GM18861 (cell line): ENCODE measurements around the gene GALNT7.

Experiments used
- ATAC-seq: cut with Tn5 transposase; IDR thresholded peaks from one replicate; pipeline ENCODE4 v1.9.1; 2021; ENCODE audit not compliant: unreplicated experiment

Gene GALNT7

GRCh38 chr4:173334085-173334890, 165.7 kb downstream of the GALNT7 start, which contains the start of gene HMGB2:
TSS of gene HMGB2 (minus strand) at chr4:173334358. CDS start at chr4:173333649, 709 bp downstream.
- peak; percentile 85 for ATAC-seq

- ATAC-seq, result peak; percentile 27
Observed at GRCh38 chr4:173334891-173335752, 166.5 kb downstream of the GALNT7 start.

DNA sequence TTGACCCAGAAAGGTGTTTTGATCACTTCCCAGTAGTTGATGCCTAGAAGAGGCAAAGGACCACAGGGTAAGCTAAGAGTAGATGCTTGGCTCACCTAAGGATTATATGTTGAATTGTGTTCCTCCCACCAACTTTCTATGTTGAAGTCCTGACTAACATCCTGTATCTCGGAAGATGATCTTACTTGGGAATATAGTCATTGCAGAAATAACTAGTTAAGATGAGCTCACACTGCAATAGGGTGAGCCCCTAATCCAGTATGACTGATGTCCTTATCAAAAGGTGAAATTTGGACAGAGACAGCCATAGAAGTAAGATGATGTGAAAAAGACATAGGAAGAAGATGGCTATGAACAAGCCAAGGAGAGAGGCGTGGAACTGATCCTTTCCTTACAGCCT, 168.9 kb downstream of the GALNT7 start:
- no peak for ATAC-seq

DNA sequence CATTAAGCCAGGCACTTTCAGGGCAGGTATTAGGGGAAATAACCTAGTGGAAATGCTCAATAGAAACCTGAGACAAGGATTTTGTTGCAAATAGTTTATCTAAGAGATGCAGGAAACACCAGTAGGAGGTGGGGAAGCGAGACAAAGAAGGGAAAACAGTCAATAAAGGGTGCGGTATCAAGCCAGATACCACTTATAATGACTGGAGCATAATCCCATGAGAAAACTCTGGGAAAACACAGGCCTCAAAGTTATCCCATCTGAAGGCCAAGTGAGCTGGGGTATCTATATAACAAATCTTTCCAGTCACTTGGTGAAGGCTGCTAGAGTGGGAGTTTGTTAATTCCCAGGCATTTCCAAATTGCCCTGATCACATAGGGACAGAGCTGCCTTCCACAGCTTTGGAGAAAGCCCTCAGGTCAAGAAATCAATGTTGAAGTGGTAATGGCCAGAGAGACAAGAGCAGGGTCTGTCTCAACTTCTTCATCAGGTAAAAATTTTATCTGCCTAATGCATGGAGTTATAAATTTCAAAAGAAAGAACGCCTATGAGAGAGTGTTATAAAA, 175.3 kb downstream of the GALNT7 start:
- ATAC-seq, result no peak

DNA sequence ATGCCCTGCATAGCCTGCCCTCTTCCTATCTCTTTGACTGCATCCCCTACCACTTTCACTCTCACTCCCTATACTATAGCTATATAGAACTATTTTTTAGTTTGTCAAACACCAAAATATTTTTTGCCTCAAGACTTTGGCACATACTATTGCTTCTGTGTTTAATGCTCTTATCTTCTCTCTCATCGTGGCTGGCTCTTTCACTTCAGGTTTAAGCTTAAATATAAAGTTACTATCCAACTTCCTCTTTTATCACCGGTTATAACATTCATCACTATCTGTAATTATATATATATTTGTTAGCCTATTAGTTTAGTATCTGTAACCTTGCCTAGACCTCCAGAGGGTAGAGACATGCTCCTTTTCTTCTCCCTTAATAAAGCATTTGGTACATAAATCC, 177.0 kb downstream of the GALNT7 start:
- ATAC-seq, result no peak

DNA sequence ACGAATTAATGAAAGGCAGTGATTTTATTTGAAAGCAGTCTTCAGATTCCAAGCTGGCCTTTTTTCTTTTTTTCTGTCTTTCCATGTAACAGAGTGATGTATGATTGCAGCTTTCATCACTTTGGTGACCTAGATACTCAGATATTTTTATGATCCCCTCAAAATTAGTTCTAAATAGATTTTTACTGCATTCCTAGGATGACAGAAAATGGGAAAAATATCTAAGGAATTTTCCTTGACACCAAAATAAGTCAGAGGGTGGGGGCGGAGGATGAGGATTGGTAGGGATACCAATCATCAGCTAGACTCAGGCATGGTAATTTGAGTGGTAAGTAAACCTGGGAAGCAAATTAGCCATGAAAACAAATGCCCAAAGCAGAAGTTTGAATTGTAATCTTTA, 177.5 kb downstream of the GALNT7 start:
- ATAC-seq, result no peak

DNA sequence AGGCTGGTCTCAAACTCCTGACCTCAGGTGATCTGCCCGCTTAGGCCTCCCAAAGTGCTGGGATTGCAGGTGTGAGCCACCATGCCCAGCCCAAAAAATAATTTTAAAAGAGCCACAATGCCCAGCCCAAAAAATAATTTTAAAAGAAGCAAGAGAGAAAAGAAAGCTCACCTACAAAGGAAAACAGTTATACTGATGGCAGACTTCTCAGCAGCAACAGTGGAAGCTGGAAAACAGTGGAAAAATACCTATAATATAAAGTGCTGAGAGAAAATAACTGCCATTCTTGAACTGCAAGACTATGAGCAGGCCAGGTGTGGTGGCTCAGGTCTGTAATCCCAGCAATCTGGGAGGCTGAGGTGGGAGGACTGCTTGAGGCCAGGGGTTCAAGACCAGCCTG, 178.9 kb downstream of the GALNT7 start:
- ATAC-seq, result no peak

GRCh38 chr4:173357939-173358338, 189.3 kb downstream of the GALNT7 start:
- ATAC-seq, result no peak

- no peak for ATAC-seq
Observed at GRCh38 chr4:173360587-173361221, 192.1 kb downstream of the GALNT7 start.

- no peak for ATAC-seq
Observed at GRCh38 chr4:173362666-173363065, 194.1 kb downstream of the GALNT7 start.

- ATAC-seq, result no peak
Observed at GRCh38 chr4:173365359-173365996, 196.9 kb downstream of the GALNT7 start.

DNA sequence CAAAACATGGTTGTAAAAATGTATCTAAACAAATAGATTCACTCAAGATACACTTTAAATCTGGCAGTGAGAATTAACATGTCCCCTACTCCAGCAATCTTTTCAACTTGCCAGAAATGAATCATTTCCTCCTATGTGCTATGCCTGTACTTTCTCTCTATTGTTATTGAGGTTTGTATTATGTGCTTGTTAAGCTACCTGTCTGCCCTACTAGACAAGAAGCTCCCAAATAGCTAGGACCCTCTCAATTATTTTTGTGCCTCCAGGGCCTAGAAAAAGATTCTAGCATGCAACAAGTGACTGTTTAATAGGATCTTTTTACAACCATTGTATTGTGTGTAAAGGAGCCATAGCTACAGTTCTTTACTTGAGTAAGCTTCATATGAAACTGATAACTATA, 198.7 kb downstream of the GALNT7 start:
- ATAC-seq, result peak; percentile 32

GRCh38 chr4:173367946-173368345, 199.3 kb downstream of the GALNT7 start:
- no peak for ATAC-seq

- ATAC-seq, result no peak
Observed at GRCh38 chr4:173370130-173370476, 201.5 kb downstream of the GALNT7 start.

DNA sequence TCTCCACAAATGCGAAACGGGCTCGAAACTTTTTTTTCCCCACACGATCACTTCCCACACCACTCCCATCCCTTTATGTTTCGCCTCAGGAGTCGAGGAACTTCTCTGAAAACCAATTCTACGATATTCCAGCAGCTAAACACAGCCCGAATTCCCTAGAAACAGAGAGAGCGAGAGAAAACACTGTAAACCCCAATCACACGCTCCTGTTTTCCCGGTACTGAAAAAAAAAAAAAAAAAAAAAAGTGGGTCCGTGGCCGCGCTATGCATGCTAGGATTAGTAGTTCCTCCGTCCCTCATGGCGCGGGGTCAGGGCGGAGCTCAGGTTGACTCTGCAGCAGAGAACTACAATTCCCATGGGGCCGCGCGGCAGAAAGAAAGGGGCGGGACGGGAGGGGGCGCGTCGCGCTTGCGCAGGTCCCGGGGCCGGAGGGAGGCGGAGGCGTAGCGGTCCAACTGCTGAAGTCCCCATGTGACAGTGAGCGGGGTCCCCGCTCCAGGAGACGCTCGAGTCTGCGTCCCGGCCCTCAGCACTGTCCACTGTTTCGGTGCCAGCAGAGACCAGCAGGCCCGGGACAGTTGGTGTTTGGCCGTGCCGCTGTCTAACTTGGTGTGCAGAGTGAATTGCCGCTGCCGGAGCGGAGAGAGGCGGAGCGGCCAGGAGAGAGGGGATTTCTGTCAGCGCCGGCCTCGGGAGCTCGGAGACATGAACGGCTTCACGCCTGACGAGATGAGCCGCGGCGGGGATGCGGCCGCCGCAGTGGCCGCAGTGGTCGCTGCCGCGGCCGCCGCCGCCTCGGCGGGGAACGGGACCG, 202.1 kb downstream of the GALNT7 start, which contains the start of gene SAP30:
Gene SAP30 (plus strand): TSS at position 478 of the 815 bp plus-strand sequence. CDS start 229 bp downstream, at position 707.
- peak; percentile 53 for ATAC-seq

GRCh38 chr4:173371292-173372192, 202.9 kb downstream of the GALNT7 start:
- peak; percentile 11 for ATAC-seq
